DND-41 (cell line): ENCODE results near the gene SCUBE2.

Experiments used
- ATAC-seq: fragments of 200-7000 bp; cut with Tn5 transposase; 3 replicates; pipeline ENCODE4 v1.9.1; 2021; ENCODE audit warnings: low read depth; ENCODE audit not compliant: insufficient read depth
- DNase-seq: peaks from one replicate; pipeline ENCODE4 v3.0.0-alpha.2; 2020
- H2AFZ ChIP-seq: 2 replicates; pipeline ENCODE4 v1.6.0; 2012; ENCODE audit warnings: low read depth, low read length
- H3K27ac ChIP-seq: 2 replicates; pipeline ENCODE4 v1.5.1; 2012; ENCODE audit warnings: low read length, inconsistent platforms
- H3K27me3 ChIP-seq: fragments of 200-600 bp; sonication (generic); 2 replicates; pipeline ENCODE4 v1.6.0; 2012; ENCODE audit warnings: low read length, mild to moderate bottlenecking, inconsistent platforms; ENCODE audit not compliant: insufficient read depth, poor library complexity
- H3K36me3 ChIP-seq: 2 replicates; pipeline ENCODE4 v1.5.1; 2012; ENCODE audit warnings: low read length, inconsistent platforms; ENCODE audit not compliant: insufficient read depth
- H3K4me1 ChIP-seq: 2 replicates; pipeline ENCODE4 v1.5.1; 2012; ENCODE audit warnings: mild to moderate bottlenecking, low read length; ENCODE audit not compliant: insufficient read depth
- H3K4me2 ChIP-seq: 2 replicates; pipeline ENCODE4 v1.6.0; 2012; ENCODE audit warnings: mild to moderate bottlenecking, moderate library complexity, low read length, inconsistent platforms; ENCODE audit not compliant: insufficient read depth
- H3K4me3 ChIP-seq, 2 experiments: fragments of 200-600 bp in 1 of 2; shearing (Covaris generic) in 1 of 2; 2 replicates each; pipeline ENCODE4 v1.5.1; 2012 to 2016; ENCODE audit warnings: inconsistent platforms in 2 of 2, low read length in 2 of 2, mild to moderate bottlenecking in 2 of 2, low read depth in 1 of 2, moderate library complexity in 1 of 2
- H3K79me2 ChIP-seq: 2 replicates; pipeline ENCODE4 v1.6.0; 2012; ENCODE audit warnings: low read length, inconsistent platforms; ENCODE audit not compliant: insufficient read depth
- H3K9ac ChIP-seq: 2 replicates; pipeline ENCODE4 v1.6.0; 2012; ENCODE audit warnings: low read depth, mild to moderate bottlenecking, inconsistent platforms, low read length, moderate library complexity
- H3K9me3 ChIP-seq: 2 replicates; pipeline ENCODE4 v1.5.1; 2012; ENCODE audit warnings: low read length, moderate library complexity, mild to moderate bottlenecking, inconsistent platforms; ENCODE audit not compliant: insufficient read depth, severe bottlenecking
- H4K20me1 ChIP-seq: 2 replicates; pipeline ENCODE4 v1.6.0; 2012; ENCODE audit warnings: low read length; ENCODE audit not compliant: insufficient read depth
- CTCF ChIP-seq: IDR thresholded peaks from 2 replicates; pipeline ENCODE4 v1.5.1; 2012; ENCODE audit warnings: borderline replicate concordance, low read length, moderate library complexity, mild to moderate bottlenecking; ENCODE audit not compliant: poor library complexity, severe bottlenecking; ENCODE audit errors: extremely low read depth
- EZH2 ChIP-seq: IDR thresholded peaks from 3 replicates; pipeline ENCODE4 v1.6.1; 2012; ENCODE audit warnings: borderline replicate concordance, low read depth, mild to moderate bottlenecking, moderate library complexity, low read length, inconsistent platforms; ENCODE audit not compliant: severe bottlenecking

SCUBE2 gene

GRCh38 chr11:9070749-9071491 is 20.5 kb downstream of the SCUBE2 start:
- no peak for DNase-seq

GRCh38 chr11:9069862-9070470 is 21.4 kb downstream of the SCUBE2 start:
- no peak overlapping the region for H3K4me2 ChIP-seq
- no peaks in the 10 kb centered on the region for H3K9me3 ChIP-seq
- no peaks in the 10 kb centered on the region for H4K20me1 ChIP-seq
- no peak for ATAC-seq
- peaks cover 19% of the 10 kb centered on the region for H3K27me3 ChIP-seq
- TF ChIP-seq EZH2 (no peak), CTCF (no peak)
- no peak overlapping the region for H2AFZ ChIP-seq
- no peak overlapping the region for H3K4me3 ChIP-seq
- H3K4me1 ChIP-seq = no peaks in the 10 kb centered on the region
- no peaks in the 10 kb centered on the region for H3K79me2 ChIP-seq
- no peaks in the 10 kb centered on the region for H3K36me3 ChIP-seq
- no peak overlapping the region for H3K27ac ChIP-seq
- DNase-seq = no peak
- H3K9ac ChIP-seq = no peak overlapping the region

More at GRCh38 chr11:9070749-9071491, 20.5 kb downstream of the SCUBE2 start:
- Histone ChIP-seq H3K9ac (no peak overlapping the region), H3K4me1 (no peaks in the 10 kb centered on the region), H3K4me2 (no peak overlapping the region), H3K27ac (no peak overlapping the region), H3K27me3 (peaks cover 21% of the 10 kb centered on the region), H2AFZ (no peak overlapping the region), H3K4me3 (no peak overlapping the region), H3K79me2 (no peaks in the 10 kb centered on the region), H4K20me1 (no peaks in the 10 kb centered on the region), H3K9me3 (no peaks in the 10 kb centered on the region), H3K36me3 (no peaks in the 10 kb centered on the region)
- ATAC-seq = no peak
- TF ChIP-seq CTCF (no peak), EZH2 (no peak)

GRCh38 chr11:9069256-9069655 is 22.1 kb downstream of the SCUBE2 start:
- no peak overlapping the region for H3K27ac ChIP-seq
- no peak overlapping the region for H3K9ac ChIP-seq
- H3K4me1 ChIP-seq = no peaks in the 10 kb centered on the region
- no peak for TF ChIP-seq EZH2
- TF ChIP-seq CTCF = no peak
- H3K36me3 ChIP-seq = no peaks in the 10 kb centered on the region
- DNase-seq (no peak), ATAC-seq (no peak)
- H3K79me2 ChIP-seq = no peaks in the 10 kb centered on the region
- H3K4me2 ChIP-seq = no peak overlapping the region
- H3K27me3 ChIP-seq = peaks cover 17% of the 10 kb centered on the region
- no peaks in the 10 kb centered on the region for H4K20me1 ChIP-seq
- H2AFZ ChIP-seq = no peak overlapping the region
- no peaks in the 10 kb centered on the region for H3K9me3 ChIP-seq
- no peak overlapping the region for H3K4me3 ChIP-seq
